Left kidney (tissue), 2 donors: Measurements from ENCODE around the gene PEX10. TPM values are rescaled to one million over a fixed set of nuclear protein-coding genes. Genes with fewer than 3 reads are reported as not detected.

Experiments
- DNase-seq: peaks from one replicate; pipeline ENCODE4 v3.0.0-alpha.2; 2013
- polyA plus RNA-seq: library from polyadenylated mRNA; unstranded; fragments of 120-200 nt; gene quantifications from one replicate; pipeline ENCODE4 v1.2.1, GENCODE V29; 2013; ENCODE audit not compliant: insufficient read length

PEX10 gene
- polyA plus RNA-seq, 1 donor: 21.5 TPM

DNA sequence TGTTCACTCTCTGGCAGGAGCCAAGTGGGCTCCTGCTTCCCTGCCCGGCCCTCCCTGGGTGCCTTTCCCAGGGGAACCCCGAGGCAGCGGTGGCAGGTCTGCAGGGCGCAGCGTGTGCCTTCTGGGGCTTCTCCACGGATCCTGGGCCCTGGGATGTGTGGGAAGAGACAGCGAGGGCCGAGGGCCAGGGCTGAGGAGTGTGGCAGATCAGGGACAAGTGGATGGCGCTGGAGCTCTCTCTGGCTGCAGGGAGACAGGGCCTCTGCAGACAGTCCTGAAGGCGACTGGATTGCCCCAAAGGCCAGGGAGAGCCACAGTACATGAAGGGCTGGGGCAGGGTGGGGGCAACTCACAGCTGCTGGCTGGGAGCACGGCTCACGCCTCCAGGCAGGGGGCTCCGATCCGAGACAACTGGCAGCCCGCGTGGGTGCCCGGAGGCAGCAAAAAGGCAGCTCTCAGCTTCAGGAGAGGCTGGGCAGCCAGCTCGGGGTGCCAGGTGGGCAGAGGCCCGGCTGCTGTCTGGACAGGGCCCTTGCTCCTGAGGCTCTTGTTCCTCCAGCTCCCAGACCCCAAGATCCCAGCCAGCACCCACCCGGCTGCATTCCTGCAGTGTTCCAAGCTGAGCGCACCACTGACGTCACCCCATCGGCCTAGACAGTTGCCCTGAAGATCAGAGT lies 37.0 kb downstream of the PEX10 start:
- DNase-seq: no peak

DNA sequence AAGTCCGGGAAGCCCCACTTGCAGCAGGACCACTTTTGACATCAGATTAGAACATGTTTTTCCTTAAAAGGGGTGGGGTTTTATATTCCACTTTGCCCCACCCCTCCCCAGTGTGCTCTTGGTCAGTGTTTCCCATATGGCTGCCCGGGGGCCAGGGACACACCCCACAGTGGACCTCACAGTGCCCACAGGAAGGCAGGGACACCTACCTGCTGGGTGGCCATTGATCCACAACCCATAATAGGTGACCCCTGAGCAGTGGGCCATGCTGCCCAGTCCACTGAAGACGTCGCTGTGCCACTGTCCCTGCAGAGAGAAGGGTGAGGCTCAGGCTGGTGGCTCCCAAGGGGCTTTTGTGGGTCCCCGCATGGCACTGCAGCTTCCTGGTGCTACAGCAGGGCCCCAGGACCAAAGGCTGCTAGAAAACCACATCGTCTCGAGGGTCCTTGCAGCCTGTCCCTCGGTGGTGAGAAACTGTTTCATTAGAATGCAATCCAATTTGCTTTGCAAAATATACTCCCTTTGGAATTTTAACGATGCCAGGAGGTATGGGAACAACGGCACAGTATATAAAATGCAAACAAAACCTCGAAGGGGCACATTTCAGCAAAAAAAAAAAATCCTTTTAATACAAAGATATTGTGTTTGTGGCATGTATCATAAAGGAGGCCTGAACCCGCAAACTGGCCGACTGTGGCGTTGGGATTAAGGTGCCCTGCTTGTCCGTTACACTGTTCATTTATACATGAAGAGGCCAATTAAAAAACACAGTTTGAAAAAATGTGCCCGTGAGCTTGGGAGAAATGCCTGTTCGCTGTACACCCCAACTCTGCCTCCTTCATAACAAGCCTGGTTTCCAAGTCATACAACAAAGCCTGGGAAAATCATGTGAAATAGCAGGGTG lies 37.9 kb downstream of the PEX10 start:
- DNase-seq: no peak

DNA sequence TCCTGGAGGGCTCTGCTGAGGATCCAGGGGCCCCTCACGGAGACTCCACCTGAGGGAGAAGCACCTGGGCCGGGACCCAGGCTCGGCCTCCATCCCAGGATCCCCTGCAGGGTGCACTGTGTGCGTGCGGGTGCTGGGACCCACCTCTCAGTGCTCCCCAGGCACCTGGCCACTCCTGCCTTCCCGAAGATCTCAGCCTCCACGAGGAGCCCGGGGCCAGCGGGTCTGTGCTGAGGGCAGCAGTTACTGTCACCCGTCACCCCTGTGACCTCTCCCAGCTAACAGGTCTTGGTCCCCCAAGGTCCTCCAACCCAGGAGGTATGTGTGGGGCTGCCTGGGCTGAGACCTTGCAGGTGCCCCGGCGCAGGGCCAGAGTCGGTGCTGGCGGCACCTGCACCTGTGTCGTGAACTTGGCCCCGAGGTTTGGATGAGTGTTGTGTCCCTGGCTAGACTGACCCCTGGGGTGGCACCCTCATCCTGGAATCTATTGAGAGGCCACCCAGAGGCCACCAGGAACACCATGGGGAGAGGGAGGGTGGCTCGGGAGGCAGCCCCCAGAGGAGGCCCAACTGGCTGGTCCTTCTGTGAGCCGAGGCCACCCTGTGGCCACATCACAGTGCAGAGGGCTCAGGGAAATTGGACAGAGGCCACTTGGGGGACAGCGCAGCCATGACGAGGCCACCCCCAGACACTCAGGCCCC lies 38.7 kb downstream of the PEX10 start:
- DNase-seq: no peak

DNA sequence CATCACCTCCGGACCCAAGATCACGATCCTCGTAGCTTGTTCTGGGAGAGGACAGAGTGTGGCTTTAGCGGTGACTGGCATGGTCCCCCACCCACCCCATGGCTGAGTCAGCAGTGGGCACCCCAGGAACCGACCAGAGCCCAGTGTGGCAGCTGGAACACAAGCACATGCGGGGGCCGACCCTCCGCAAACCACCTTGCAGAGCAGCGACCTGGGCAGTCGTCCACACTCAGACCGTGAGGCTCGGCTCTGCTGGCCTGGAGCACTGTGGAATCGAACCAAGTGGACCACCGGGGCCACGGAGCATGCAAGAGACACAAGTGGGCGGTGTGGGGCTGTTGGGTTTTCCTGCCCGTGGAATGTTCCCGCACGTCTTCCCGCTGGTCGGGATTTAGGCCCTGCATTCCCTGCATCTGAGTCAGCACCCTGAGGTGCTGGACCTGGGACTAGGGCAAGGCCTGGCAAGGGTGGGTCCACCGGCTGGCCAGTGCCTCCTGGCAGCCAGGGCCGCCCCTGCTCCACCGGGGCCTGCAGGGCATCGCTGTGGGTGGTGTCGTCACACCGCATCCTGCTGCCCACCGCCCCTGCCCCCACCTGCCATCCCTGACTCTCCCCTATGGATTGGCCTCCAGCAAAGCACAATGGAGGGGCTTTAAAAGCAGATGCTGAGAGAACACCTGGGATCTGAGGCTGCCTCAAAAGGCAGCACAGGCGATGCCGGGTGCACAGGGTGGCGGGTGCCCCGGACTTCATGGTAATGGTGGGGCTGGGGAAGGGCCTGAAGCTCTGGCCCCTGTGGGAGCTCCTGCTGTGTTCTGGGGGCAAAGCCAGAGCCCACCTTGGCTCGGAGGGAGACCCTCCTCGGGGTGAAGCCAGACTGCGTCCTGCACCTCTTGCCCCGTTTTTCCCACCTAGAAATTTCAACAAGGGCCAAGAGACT lies 39.5 kb downstream of the PEX10 start:
- DNase-seq: no peak

DNA sequence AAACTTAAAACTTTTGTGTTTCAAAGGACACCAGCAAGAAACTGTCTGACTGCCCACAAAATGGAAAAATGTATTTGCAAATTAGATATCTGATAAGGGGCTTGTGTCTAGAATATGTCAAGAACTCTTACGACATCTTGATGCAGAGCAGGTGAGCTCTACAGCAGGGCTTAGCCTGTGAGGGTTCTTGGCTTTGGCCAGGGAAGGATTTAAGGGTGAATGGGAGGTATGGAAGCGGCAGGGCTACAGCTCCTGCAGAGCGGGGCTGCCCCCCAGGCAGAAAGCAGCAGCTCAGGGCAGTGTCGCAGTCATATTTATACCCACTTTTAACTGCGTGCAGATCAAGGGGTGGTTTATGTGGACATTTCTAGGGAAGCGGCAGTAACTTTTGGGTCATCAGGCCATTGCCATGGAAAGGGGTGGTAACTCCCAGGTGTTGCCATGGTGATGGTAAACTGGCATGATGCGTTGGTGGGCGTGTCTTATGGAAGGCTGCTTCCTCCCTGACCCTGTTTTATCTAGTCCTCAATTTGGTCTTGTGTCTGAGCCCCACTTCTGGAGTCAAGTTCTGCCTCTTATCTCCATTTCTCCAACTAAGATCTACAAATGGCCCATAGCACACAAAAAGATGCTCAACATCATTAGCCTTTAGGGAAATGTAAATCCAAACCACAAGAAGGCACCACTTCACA lies 44.2 kb downstream of the PEX10 start:
- no peak for DNase-seq

DNA sequence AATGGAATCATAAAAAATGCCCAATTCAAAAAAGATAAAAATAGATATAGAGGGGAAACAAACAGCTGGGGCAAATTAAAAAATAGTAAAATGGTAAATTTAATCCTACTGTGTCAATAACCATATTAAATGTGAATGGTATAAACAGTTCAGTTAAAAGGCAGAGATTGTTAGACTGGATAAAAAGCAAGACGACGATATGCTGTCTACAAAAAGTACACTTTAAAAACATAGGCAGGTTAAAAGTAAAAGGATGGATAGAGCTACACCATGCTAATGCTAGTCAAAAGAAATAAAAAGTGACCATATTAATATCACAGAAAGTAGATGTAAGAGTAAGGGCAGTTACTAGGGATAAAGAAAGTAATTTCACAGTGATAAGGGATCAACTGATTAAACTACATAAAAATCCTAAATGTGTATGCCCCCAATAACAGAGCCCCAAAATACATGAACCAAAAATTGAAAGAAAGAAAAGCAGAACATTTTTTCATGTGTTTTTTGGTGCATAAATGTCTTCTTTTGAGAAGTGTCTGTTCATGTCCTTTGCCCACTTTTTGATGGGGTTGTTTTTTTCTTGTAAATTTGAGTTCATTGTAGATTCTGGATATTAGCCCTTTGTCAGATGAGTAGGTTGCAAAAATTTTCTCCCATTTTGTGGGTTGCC lies 48.4 kb downstream of the PEX10 start:
- DNase-seq: no peak

DNA sequence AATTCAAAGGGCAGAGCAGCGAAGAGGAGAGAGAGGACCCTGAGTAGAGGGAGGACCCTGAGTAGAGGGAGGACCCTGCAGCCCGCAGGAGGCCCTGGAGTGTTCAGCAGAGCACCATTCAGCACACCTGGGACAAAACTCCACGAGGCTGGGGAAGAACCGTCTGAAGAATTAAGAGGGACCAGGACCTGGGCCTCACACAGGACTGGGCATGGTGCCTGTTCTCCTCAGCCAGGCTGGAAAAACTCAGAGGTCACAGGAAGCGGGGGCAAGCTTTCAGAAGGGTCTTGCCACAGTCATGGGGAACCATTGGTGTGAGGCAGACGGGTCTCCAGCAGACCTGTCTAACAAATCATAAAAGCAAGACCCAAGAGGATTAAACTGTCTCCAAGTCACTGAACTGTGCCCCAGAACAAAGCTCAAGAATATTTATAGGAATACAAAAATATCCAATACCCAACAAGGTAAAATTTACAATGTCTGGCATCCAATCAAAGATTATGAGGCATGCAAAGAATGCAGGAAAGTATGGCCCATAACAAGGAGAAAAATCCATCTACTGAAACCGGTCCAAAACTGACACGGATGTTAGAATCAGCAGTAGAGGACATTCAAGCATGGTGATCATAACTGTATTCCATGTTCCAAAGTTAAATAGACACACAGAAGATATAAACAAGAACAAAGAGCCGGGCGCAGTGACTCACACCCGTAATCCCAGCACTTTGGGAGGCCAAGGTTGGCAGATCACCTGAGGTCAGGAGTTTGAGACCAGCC lies 51.6 kb downstream of the PEX10 start:
- no peak for DNase-seq

DNA sequence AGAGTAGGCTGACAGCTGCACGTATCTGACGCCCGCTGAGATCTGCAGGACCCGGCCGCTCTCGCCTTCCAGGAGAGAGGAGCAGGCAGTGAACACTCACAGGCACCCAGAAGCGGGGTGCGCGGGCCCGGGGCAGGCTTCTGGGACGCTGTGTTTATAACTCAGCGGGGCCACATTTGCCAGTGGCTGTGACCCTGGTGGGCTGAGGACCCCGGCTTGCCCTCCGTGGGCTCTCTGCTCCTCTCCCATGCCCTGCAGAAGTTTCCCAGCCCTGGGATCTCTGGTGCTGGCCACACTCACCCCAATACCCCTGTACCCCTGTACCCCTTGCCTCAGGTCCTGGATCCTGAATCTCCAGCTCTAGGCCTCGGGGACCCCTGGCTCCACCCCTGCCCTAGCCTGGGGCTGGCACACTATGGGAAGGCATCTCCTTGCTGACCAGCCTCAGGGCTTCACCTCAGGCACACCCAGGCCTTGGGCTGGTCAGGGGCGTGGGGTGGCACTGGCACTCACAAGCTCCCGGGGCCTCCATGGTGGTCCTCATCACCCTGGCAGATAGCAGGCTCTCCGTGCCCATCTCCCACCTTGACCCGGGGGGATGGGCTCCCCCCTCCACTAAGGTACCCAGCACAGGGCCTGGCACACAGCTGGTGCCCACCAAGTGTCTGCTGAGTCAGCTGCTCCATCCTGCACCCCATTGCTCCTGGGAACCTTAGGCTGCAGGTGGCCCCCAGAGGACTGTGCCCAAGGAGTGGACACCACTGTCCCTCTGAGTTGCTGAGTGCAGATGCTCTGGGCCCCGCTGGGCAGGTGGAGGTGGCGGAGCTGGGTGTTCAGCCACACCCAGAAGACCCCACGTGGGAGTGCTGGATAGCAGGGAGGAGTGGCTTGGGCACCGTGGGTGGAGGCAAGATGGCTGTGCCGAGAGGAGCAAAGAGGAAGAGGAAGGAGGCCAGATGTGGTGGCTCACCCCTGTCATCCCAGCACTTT lies 53.4 kb downstream of the PEX10 start:
- DNase-seq: no peak

DNA sequence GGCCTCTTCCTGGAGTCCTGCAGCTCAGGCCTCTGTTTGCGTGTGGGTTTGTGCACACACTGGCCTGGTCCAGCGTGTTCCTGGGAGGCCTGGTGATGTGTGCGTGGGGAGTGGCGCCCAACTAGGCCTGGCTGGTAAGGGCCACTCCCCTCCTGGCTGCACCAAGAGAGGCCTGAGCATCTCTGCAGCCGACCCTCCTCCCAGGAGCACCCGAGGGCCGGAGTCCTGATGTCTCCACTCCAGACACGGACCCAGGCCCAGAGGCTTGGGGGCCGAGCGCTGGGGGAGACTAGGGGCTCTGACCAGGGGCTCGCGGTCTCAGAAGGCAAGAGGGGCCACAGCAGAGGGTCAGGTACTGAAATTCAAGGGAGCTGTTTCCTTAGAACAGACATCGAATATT lies 54.3 kb downstream of the PEX10 start:
- DNase-seq: no peak

DNA sequence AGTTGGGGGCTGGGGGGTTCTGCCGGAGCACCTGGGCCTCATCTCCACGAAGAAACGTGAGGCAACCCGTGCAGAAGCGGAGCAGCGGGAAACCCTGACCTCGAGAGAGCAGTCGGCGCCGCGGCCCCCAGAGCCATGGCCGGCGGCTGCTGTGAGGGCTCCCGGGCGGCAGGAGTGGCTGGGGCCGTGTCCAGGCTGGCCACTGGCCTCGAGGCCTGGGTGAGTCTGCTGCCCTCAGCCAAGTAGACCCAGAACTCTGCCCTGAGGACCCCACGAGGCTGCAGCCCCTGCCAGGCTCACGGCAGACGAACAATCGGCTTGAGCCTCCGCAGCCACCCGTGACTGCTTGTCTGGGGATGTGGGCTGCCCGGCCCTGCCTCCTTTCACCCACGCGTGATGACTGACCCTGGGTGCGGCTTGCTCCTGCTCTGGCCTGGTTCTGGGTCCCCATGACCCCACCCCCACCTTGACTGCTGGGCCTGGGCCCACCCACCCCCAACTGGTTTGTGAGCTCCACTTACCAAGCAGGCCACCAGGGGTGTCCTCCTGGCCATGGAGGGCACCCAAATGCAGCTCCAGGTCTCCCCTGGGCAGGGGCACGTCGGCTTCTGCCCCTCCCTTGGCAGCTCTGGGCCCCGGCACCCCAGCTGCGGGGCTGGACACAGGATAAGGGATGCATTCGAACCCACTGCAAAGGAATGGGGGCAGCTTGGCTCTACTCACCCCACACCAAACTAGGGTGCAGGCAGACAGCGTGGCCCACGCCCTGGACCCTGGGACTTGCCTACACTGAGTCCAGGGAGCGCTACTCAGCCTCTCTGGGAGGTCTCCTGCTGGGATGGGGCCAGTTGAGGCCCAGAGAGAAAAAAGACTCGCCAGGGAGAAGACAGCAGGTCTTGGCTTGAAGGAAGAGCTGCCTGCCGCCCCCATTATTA lies 55.2 kb downstream of the PEX10 start:
- DNase-seq: no peak

DNA sequence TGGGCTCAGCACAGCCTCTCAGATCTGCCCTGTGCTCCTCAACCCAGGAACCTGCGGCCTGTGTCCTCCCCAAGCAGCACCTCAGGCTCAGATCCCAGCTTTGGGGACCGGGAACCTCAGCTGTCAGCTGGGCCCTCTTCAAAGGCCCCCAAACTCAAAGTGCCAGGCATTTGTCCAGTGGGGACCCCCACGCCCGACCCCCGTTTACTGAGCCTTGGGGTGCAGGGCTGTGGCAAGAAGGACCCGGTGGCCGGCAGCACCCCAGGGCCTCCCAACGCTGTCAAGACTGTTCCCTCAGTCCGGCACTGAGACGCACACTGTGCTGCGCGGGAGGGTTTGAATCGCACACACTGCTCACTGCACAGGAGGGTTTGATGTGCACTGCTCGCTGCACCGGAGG lies 56.0 kb downstream of the PEX10 start:
- no peak for DNase-seq

DNA sequence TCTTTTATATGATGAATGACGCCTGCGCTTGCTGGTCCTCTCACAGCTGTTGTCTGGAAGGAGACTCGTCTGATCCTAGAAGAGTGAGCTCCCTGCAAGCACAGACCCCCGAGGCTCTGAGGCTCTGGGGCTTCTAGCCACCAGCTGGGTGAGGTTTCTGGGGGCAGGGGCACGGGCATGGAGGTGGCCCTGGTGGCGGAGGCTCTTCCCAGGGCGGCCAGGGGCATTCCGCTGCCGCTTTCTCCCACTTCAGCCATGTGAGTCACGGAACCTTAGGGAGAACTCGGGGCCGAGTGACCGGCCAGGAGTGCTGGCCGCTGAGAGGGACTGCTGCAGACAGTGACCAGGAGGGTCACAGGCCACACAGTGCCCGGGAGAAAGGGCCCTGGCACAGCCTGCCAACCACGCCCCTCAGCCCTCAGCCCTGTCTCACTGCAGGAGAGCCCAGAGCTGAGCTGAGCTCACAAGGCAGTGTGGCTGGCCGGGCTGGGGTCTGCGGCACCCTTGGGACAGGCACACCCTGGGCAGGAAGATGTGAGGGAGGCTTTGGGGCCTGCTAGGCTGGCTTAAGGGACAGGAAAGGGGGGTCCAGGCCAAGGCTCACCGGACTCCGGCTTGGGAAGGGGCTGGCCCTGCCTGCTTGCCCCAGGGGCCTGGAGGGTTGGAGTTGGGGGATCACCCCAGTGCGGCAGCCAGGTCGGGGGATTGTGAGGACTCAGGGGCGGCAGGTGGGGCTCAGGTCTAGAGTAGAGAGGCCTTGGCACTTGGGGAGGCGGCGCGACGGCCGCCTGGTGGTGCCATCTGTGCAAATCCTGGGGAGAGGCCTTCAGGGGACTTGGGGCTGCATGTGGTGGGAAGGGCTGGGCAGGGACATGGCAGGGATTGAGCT lies 56.7 kb downstream of the PEX10 start:
- no peak for DNase-seq

DNA sequence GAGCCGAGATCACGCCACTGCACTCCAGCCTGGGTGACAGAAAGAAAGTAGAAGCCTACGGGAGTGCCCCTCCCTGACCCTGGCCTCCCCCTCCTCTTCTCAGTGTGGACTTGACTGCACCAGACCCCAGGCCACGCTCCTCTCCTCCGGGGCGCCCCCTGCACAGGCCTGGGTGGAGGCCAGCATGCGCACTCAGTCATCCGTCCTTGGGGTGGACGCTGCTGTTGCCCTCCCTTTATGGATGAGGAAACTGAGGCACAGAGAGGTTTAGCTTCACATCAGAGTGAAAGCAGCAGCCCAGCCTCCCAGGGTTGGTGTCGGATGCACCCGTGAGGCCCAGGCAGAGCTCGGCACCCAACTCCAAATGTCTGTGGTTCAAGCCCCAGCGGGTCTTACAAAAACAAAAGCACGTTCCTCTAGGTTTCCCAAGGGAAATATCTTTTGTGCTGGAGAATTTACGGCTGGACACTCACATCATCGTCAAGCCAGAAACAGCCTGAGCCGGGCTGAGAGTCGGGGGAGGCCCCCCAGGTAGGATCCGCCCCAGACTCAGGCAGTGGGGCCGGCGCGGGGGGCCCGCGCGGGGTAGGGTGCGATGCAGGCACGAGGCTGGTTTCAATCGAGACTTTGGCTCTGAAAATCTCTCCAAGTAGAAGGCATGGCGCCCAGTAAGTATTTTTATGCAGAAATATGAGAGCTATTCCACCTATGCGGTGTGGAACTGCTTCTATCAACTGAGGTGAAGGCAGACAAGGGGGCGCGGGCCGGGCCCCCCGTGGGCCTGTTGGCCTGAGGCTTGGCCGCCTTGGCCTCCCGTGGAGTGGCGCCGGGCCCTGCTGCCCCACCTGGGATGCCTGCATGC lies 57.6 kb downstream of the PEX10 start:
- DNase-seq: no peak
